ENCODE results near the gene FAM83G.
"Not testable (repeated sequence)": the region's sequence is repeated elsewhere in the genome, so short reads cannot be mapped to it uniquely, and the experiment has no call there.

FAM83G gene

GRCh38 chr17:19022128-19022527 is 17.6 kb upstream of the FAM83G start:
- no peak for DNase-seq

GRCh38 chr17:19021622-19022083 is 17.1 kb upstream of the FAM83G start:
- no peak for DNase-seq

- DNase-seq = not testable (repeated sequence)
Observed at GRCh38 chr17:19021011-19021621, 16.6 kb upstream of the FAM83G start.

- no peak for DNase-seq
Observed at GRCh38 chr17:19020016-19020415, 15.5 kb upstream of the FAM83G start.

- peak; percentile 4 for DNase-seq
Observed at GRCh38 chr17:19019041-19019941, 14.7 kb upstream of the FAM83G start.

- DNase-seq = no peak
Observed at GRCh38 chr17:19018600-19018950, 14.0 kb upstream of the FAM83G start.

GRCh38 chr17:19017804-19018599 is 13.4 kb upstream of the FAM83G start:
- DNase-seq = no peak

- no peak for DNase-seq
Observed at GRCh38 chr17:19017401-19017800, 12.8 kb upstream of the FAM83G start.

- no peak for DNase-seq
Observed at GRCh38 chr17:19016881-19017280, 12.3 kb upstream of the FAM83G start.

- DNase-seq = no peak
Observed at GRCh38 chr17:19016297-19016696, 11.7 kb upstream of the FAM83G start.

- no peak for DNase-seq
Observed at GRCh38 chr17:19015428-19015827, 10.9 kb upstream of the FAM83G start.

- no peak for DNase-seq
Observed at GRCh38 chr17:19014628-19015215, 10.2 kb upstream of the FAM83G start.

GRCh38 chr17:19013806-19014627 is 9.5 kb upstream of the FAM83G start:
- DNase-seq = no peak

- no peak for DNase-seq
Observed at GRCh38 chr17:19013226-19013625, 8.7 kb upstream of the FAM83G start.

- no peak for DNase-seq
Observed at GRCh38 chr17:19012171-19013080, 7.9 kb upstream of the FAM83G start.

GRCh38 chr17:19011581-19011980 is 7.0 kb upstream of the FAM83G start:
- DNase-seq = no peak

GRCh38 chr17:19010729-19011505 is 6.4 kb upstream of the FAM83G start:
- no peak for DNase-seq

- no peak for DNase-seq
Observed at GRCh38 chr17:19009970-19010369, 5.4 kb upstream of the FAM83G start.

GRCh38 chr17:19006698-19007097 is 2.1 kb upstream of the FAM83G start:
- no peak for DNase-seq

- no peak for DNase-seq
Observed at GRCh38 chr17:19005789-19006430, 1.3 kb upstream of the FAM83G start.
